Measurements from ENCODE around the gene AP2A2.

AP2A2 gene

DNA sequence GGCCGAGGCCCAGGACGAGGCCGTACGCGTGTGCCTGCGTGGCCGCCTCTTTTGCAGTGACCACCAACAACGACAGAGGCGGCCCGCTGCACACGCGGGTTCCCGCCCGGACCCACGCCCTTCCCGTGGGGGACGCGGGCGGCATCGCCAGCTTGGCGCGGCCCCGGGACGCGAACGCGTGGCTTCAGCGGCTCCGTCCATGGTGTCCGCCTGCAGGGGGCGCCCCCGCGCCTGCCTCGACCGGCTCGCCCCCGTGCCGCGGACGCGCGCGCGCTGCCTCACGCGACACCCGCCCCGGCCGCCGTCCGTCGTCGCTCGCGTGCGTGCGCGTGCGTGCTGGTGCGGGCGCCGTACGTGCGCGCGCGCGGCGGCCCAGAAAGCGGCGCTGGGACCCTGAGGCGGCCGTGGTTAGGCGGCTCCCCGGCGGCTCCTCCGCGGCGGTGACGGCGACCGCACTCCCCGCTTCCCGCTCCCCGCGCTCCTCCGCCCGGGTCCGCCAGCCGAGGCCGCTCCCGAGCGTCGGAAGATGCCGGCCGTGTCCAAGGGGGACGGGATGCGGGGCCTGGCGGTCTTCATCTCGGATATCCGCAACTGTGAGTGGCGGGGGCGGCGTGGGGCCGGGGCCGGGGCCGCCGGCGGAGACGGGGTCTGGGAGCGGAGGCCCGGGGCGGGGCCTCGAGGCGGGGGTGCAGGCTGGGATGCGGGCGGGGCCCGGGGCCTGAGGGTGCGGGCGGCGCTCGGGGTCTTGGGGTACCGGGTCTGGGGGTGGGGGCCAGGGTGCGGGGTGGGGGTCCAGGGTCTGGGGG lies at the start of gene AP2A2:
TSS of gene AP2A2 (plus strand) at position 375 of the 806 bp plus-strand sequence. CDS start at position 527, 152 bp downstream.
- peak; percentile 87 for DNase-seq (ENCODE audit: low read depth)

DNA sequence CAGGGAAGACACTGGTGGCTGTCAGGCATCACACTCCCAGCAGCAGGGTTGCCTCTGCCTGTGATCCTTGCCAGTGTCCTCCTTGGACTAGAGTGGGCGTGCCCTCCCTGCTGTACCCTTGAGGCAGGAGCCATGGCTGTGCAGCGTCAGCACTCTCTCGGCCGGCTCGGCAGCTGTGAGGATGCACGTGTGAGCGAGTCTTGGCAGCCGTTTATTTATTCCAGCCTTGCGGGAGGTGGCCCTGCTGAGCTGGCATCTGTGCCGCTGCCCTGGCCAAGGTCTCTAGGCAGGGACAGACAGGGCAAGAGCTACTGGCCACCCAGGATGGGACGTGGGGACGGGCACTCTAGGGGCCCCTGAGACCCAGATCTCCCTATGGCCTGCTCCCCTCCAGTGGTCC lies 49.1 kb upstream of the AP2A2 start:
- DNase-seq (ENCODE audit: low read depth), result no peak

DNA sequence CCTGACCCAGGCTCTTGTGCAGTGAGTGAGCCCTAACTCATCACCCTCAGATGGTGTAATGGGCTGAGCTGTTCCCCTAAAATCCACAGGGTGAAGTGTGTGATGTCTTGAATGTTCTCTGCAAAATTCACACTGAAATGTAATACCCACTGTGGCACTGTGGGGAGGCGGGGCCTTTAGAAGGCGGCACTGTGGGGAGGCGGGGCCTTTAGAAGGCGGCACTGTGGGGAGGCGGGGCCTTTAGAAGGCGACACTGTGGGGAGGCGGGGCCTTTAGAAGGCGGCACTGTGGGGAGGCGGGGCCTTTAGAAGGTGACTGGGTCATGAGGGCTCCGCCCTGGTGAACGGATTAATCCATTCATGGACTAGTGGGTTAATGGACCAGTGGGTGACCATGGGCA lies 48.1 kb upstream of the AP2A2 start:
- no peak for DNase-seq (ENCODE audit: low read depth)

DNA sequence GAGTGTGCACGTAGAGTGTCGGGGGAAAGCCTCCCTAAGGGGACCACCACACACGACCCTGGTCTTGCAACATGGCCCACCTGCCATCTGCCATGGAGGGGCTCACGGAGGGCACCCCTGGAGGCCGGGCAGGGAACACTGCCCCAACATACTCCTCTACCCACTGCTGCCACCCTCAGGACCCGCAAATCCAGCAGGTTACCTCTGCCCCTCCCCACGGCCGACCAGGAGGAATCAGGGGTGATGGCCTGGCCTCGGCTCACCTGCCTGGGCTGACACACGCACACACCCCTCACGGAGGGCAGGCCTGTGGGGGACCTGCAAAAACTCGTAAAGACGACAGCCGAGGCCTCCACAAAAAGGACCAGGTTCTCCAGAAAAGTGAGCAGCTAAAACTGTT lies 45.2 kb upstream of the AP2A2 start:
- DNase-seq (ENCODE audit: low read depth), result no peak

DNA sequence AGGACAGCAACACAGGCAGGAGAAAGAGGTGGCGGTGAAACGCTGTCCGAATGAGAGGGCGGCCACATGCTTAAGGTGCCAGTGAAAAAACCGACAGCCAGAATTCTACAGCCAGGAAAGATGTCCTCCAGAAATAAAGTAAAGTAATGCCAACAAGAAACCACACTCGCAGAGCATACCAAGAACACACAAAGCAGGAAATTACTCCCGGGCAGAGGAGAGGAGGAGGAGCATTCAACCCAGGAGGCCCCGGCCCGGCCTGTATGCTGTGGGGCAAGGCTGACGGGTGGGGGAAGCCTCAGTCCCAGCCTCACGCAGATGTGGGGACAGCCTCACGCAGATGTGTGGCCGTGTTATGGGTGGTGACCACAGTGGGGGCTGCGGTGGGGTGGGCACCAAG lies 43.1 kb upstream of the AP2A2 start:
- DNase-seq (ENCODE audit: low read depth), result no peak

DNA sequence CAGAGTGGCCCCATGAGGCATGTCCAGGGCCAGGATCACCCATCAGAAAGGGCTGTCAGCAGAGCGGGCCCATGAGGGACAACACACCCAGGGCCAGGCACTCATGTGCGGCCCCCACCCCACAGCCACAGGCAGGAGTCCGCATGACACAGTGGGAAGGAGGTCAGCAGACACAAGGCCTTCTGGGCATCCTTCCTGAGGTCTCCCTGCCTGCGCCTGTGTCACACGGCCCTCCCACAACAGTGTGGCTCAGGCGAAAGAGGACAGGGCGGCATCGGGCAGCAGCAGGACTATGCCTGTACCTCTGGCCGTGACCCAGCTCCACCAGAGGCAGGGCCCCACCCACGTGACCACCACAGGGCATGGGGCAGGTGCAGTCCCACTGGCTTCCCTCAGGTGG lies 42.1 kb upstream of the AP2A2 start:
- no peak for DNase-seq (ENCODE audit: low read depth)

DNA sequence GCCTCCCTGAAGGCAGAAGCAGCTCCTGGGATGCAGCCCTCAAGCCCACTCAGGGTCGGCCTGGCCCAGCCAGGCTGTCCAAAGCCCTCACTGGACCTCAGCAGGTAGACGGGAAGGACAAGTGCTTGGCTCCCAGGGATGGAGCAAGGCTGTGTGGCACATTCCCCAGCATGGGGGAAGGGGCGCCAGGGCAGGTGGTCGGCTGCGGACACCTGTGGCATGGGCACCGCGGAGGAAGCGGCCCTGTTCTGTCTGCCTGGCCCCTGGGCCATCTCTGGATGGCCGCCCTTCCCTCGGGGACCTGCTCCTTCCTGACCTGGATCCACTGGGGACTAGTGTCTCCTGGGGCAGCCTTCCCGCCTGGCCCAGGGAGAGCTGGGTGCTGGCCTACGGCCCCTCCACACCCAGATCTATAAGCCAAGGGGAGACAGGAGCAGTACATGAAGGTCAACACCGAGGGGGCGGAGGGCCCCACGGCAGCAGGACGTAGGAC lies 41.0 kb upstream of the AP2A2 start:
- DNase-seq (ENCODE audit: low read depth), result no peak

DNA sequence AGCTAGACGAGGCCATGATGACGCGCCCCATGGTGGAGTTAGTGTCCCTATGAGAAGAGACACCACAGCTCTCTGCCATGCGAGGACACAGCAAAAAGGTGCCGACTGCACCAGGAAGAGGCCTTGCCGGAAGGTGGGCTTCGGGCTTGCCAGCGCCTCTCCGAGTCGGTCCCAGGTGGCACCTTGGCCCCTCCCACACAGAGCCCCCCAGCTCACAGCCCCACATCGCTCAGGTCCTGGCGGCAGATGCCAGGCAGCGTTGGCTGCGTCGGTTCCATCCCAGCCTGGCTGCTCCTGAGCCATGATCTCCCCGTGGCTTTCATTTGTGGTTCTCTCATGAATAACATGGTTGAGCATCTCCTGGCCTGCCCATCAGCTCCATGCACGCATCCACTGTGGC lies 39.1 kb upstream of the AP2A2 start:
- DNase-seq (ENCODE audit: low read depth), result no peak

DNA sequence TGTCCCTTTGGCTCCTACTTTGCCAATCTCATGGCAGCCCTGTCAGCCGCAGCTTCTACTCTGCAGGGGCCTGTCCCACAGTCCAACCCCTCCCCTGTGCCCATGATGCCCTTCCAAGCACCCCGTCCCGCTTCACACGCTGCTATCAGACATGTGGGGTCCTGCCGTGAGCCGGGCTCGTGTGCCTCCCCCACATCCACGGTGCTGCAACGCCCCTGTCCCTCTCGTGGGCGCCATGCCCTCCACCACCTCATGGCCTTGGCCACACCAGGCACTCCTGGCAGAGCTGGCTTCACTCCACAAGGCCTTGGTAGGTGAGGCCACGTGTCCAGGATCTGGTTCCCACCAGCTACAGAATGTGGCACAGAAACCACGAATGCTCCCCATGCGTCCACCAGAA lies 38.1 kb upstream of the AP2A2 start:
- DNase-seq (ENCODE audit: low read depth), result no peak

DNA sequence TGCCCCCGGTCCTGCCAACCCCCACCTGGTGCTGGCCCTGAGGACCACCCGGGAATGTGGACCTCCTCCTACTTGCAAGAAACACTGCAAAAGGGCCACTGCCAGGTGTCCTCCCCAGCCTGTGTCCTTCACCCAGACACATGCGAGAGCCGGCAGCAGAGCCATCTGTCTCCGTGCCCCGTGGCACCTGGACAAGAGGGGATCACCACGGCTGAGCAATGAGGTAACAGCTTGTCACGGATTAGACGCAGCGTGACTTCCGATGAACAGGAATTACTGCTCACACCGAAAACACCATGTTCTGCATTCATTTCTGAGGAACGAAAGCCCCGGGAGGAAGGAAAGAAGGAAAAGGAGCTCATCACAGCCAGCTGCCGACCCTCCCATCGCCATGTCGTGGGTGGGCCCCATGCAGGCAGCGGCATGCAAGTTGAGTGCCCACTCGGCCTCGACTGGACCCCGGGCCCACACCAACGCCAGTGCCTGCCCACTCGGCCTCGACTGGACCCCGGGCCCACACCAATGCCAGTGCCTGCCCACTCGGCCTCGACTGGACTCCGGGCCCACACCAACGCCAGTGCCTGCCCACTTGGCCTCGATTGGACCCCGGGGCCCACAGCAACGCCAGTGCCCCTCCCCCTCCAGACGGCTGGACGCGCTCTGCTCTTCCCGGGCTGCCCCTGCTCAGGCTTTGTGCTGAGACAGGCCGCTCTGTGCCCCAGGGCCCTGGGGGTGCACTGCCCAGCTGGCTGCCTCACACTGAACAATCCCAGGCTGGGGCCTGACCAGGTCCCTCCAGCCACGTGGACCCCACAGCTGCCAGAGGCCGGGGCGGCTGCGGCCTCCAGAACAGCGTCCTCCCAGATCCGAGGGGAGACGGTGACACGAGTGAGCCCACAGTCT lies 37.1 kb upstream of the AP2A2 start:
- DNase-seq (ENCODE audit: low read depth), result no peak

DNA sequence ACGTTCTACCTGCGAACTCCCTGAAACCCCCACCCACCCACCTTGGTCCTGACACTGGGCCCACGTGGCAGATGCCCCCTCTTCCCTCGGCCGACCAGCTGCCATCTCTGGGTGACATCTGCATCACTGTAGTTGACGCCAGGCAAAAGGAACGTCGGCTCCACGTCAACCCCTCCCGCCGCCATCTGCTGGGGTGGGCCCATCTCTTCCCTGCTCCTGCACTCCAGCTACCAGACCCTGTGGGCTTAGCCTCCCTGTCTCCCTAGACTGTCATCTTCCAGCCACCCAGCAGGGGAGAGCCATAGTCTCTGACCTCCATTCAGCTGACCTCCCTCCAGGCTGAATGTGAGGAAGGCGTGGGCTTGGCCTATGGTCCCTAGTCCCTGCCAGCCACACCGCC lies 36.4 kb upstream of the AP2A2 start:
- DNase-seq (ENCODE audit: low read depth), result no peak

DNA sequence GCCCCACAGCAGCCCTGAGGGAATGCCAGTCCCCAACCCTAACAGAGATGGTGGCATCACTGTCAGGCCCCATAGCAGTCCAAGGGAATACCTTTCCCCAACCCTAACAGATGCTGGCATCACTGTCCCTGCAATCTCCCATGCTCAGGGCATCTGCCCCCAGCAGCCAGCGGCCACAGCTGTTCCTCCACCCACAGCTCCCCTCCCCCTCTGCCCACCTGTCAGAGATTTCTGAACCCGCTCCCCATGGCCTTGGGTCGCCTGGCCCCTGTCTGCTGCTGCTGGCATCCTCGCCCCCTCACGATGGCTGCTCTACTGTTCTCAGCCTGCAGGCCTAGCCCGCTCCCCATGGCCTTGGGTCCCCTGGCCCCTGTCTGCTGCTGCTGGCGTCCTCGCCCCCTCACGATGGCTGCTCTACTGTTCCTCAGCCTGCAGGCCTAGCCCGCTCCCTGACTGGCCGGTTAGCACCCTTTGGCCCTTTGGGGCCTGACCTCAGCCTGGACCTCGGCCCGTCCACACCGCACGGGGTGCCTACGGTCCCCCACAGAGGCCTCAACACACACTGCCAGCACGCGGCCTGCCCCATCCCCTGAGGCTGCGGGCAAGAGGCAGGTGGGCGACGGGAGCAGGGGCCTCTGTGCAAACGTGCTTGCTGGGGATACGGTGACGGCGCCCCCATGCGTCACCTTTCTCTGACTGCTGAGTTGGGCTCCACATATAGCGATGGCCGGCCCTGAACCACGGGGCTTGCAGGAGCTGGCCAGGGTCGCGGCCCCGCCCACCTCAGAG lies 35.8 kb upstream of the AP2A2 start:
- DNase-seq (ENCODE audit: low read depth), result no peak

DNA sequence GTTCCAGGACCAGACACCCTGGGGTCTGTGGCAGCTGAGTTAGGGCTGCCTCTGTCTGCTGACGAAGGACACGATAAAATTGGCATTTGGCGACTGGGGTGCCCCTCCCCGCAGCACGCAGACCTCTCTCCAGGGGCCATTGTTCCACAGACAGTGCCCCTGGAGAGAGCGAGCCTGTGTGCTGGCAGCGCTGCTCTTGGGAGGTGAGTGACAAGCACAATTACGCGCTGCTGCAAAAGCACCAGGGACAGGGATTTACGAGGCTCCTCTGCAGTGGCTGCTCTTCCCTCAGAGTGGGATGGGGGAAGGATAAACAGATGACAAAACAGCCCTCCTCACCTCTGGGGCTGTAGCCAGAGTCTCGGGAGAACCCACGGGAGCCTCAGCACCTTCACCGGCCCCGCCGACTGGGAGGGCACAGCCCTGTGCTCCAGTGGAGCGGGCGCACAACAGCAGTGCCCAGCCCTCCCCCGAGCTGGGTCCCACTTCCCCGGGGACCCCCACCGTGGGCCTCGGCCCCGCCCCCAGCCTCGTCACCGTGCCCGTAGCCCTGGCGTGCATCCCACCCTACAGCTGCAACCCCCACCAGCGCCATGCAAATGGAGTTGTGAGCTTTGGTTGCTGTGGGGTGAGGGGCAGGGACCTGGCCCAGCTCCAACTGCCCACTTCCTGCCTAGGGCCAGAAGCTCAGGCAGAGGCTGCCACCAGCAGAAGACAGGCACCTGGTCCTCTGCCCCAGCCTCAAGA lies 34.7 kb upstream of the AP2A2 start:
- no peak for DNase-seq (ENCODE audit: low read depth)

DNA sequence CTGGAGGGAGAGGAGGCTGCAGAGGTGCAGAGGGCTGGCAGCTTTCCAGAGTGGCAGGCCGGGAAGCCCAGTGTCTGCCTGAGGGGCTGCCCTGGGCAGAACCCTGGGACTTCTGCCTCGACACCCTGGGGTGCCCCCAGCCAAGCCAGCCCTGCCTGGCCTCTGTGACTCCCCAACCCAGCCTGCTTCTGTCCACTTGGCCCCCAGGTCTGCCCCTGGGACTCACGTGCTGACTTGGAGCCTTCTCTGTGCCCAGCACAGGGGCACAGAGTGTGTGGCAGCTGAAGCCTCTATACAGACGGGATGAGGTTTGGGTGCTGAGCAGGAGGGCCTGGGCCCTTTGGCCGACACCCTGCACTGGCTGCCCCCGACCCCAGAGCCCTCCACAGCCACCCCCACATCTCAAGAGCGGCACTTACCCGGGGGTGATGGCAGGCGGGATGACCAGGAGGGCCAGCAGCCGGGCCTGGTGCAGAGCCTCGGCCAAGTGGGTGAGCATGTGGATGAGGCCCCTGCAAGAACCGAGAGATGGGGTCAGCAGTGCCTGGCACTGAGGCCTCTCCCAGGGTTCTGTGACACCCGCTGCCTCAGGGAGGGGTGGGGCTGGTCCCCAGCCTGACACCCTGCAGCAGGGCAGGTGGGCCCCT lies 32.5 kb upstream of the AP2A2 start:
- no peak for DNase-seq (ENCODE audit: low read depth)

DNA sequence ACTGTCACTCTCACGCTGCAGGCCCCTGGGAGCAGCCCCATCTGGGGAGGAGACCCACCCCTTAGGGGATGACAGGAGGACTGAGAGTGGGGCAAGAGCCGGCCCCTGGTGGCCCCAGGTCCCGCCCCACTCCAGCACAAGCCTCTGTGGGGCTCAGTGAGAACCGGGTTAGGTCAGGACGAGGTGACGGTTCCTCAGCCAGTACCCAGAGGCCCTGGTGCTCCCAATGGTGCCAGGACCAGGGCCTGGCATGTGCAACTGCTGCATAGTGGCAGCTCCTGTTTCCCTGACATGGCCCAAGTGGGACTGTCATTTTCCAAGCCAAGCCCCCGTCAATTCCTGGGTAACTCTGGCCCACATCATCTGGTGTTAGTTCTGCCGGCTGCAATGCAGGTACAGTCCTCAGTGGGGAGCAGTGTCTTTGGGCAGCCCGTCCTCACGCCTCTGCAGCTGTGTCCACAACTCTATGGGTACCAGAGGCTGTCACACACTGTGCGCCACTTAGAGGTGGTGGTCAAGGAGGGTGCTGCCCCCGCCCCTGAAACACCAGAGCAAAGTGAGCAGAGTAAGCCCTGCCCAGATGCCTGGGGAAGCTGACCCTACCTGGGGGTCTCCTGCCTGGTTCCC lies 31.0 kb upstream of the AP2A2 start:
- no peak for DNase-seq (ENCODE audit: low read depth)

DNA sequence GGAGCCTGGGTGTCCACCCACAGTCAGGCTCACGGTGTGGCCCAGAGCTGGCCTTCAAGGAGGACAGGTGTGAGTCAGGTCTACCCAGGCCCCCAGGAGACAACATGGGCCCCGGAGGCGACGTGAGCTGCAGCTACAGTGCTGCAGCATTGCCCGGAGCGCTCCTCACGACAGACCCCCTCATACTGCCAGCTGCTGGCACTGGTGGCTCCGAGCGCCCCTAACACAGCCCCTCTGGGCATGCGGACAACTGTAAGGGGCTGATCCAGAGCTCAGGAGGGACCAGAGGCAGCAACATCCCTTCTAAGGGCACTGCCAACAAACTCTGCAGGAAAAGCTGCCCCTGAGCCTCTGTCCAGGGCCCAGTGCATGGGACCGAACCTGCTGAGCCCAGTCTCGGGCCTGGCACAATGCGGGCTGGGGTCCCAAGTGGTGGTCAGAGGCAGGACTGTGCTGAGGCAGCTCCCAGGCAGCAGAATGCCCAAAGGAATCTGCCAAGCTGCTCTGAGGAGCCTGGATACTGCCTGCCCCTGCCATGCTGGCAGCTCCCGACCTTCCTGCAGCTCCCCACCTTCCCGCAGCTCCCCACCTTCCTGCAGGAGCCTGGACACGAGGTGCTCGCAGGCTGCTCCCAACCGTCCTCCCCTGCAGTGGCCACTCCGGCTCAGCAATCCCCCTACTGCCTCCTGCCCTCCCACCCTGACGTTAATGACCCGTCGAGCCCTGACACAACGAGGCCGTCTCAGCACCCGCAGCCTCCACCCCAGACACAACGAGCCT lies 30.1 kb upstream of the AP2A2 start:
- DNase-seq (ENCODE audit: low read depth), result no peak

DNA sequence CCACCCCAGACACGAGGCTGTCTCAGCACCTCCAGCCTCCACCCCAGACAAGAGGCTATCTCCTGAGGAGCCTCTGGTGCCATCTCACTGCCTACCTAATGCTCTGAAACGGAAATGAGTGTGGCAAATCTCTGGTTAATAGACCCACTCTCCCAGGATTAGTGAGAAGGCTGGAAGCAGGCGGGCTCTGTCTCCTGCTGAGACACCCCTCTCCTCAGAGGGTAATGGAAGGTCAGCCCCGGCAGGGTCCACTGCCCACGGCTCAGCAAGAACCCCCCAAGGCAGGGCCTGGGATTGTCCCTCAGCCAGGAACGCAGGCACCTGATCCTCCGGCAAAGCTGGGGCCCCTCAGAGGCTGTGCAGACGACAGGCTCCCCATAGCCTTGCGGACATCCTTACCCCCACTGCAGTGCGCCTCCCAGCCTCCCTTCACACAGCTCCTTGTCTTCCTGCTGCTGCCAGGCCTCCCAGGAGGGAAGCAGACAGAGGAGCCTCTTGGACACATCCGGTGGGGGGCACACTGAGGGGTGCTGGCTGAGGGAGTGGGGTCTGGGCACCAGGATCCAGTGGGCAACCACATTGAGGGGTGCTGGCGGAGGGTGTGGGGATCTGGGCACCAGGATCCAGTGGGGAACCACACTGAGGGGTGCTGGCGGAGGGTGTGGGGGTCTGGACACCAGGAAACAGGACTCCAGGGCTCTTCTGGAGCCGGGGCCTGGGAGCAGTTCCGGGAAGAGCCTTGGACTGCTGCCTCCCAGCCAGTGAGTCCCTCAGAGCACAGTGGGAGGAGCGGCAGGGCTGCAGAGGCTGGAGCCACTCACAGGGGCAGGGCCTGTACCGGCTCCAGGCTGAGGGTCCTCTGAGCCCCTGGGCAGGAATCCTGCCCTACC lies 28.2 kb upstream of the AP2A2 start:
- DNase-seq (ENCODE audit: low read depth), result no peak

DNA sequence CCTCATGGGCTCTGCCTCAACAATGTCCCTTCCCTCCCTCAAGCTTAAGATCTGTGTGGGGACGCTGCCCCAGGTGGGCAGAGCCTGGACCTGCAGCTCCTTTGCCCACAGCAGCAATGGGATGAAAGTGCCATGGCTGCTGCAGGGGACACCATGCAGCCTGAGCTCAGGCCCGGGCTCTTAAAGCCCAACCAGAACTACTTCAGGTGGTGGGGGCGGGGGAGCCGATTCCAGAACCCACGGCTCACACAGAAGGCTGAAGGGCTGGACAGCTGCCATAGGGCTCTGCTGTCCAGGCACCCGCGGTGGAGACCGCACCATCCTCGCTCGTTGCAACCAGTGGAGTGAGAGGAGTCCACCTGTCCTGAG lies 27.5 kb upstream of the AP2A2 start:
- no peak for DNase-seq (ENCODE audit: low read depth)

All from activated gamma-delta T cell treated with anti-CD3 and anti-CD28 coated beads, Interleukin-2, amount 50 U/mL, for 16 hours (primary cell).